CD4-positive, CD25-positive, alpha-beta regulatory T cell (primary cell): ENCODE data around the gene PRKG2. TPM values are rescaled to one million over a fixed set of nuclear protein-coding genes. Genes with fewer than 3 reads are reported as not detected.
A peak's percentile ranks its signal among the peaks of the same experiment; 100 is the strongest.

Source experiments
- ATAC-seq, 2 donors: fragments of 150-1000 bp; cut with Tn5 transposase; one replicate each; pipeline ENCODE4 v1.10.0; 2021; ENCODE audit warnings: low read depth in 2 of 2, moderate number of reproducible peaks in 2 of 2, moderate library complexity in 1 of 2
- DNase-seq, 3 donors: peaks; one replicate each; pipeline versions ENCODE4 v3.0.0 to v3.0.0-alpha.2; 2012 to 2022; ENCODE audit warnings: mixed read lengths in 1 of 3
- H3K27ac ChIP-seq: one replicate; pipeline ENCODE4 v1.7.0; 2013; ENCODE audit warnings: mild to moderate bottlenecking, low read length; ENCODE audit not compliant: insufficient read depth, poor library complexity, severe bottlenecking
- H3K27me3 ChIP-seq: one replicate; pipeline ENCODE4 v1.7.0; 2013; ENCODE audit warnings: low read length; ENCODE audit not compliant: control insufficient read depth, insufficient read depth
- H3K36me3 ChIP-seq: one replicate; pipeline ENCODE4 v1.7.0; 2013; ENCODE audit warnings: mild to moderate bottlenecking, low read length, moderate library complexity; ENCODE audit not compliant: control insufficient read depth, insufficient read depth
- H3K4me1 ChIP-seq: 2 replicates; pipeline ENCODE4 v1.7.0; 2013; ENCODE audit warnings: mild to moderate bottlenecking, low read length; ENCODE audit not compliant: insufficient read depth, control insufficient read depth, poor library complexity, severe bottlenecking
- H3K4me3 ChIP-seq: one replicate; pipeline ENCODE4 v1.7.0; 2013; ENCODE audit warnings: low read depth, mild to moderate bottlenecking, low read length, moderate library complexity
- H3K9me3 ChIP-seq, 2 experiments: 1 replicate in 1 of 2; 2 replicates in 1 of 2; pipeline ENCODE4 v1.7.0; 2013; ENCODE audit warnings: low read length in 2 of 2, mild to moderate bottlenecking in 1 of 2, moderate library complexity in 1 of 2; ENCODE audit not compliant: control insufficient read depth in 2 of 2
- H3K27ac Mint-ChIP-seq, 3 donors: one replicate each; pipeline ENCODE4 v1.8.0; 2020 to 2022; ENCODE audit warnings: mild to moderate bottlenecking in 3 of 3, mixed read lengths in 3 of 3, moderate library complexity in 2 of 3
- H3K27me3 Mint-ChIP-seq: one replicate; pipeline ENCODE4 v1.8.0; 2022; ENCODE audit warnings: mild to moderate bottlenecking, mixed read lengths
- H3K36me3 Mint-ChIP-seq: one replicate; pipeline ENCODE4 v1.8.0; 2020; ENCODE audit warnings: mixed read lengths
- H3K4me1 Mint-ChIP-seq, 4 donors: one replicate each; pipeline ENCODE4 v1.8.0; 2020 to 2022; ENCODE audit warnings: mixed read lengths in 4 of 4, mild to moderate bottlenecking in 1 of 4
- H3K4me3 Mint-ChIP-seq, 4 donors: one replicate each; pipeline ENCODE4 v1.8.0; 2020 to 2022; ENCODE audit warnings: mild to moderate bottlenecking in 4 of 4, mixed read lengths in 4 of 4, moderate library complexity in 3 of 4
- H3K9me3 Mint-ChIP-seq, 7 donors: one replicate each; pipeline ENCODE4 v1.8.0; 2020 to 2022; ENCODE audit warnings: mixed read lengths in 7 of 7, mild to moderate bottlenecking in 3 of 7, moderate library complexity in 2 of 7
- polyA plus RNA-seq, 4 donors: library from polyadenylated mRNA; unstranded; fragments of 300-500 nt; fragmentation: Illumina TruSeq; gene quantifications; one replicate each; pipeline ENCODE4 v1.2.3, GENCODE V29; 2021
- total RNA-seq: library from RNA; stranded (reverse); gene quantifications from one replicate; pipeline ENCODE4 v1.2.3, GENCODE V29; 2022

Gene PRKG2
- total and polyA plus RNA-seq, 5 donors from 2014 or later, result 0.41 to 2.6 (median 2.0) TPM; not detected in 1

DNA sequence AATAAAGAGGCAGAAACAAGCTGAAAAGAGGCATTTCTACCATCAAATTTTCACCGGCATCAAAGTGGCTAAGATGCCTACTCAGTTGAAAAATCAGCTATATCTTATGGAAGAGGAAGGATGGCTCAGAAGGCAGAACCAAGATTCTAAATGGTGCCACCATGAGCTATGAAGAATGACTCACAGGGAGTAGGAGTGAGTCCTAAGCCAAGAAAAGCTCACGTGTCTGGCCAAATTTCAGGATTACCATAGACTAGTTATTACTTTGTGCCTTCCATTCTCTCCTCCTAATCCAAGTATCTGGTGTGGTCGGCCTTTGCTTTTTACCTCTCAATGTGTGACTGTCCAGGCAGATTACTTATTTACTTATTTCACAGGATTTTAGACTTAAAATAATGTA lies 129.7 kb downstream of the PRKG2 start:
- Mint-ChIP-seq H3K27ac (no peak overlapping the region), H3K4me1 (no peaks in the 10 kb centered on the region), H3K36me3 (no peaks in the 10 kb centered on the region), H3K4me3 (no peak overlapping the region), H3K27me3 (no peaks in the 10 kb centered on the region), H3K9me3 (peaks cover 0 to 1% (median 0%) of the 10 kb centered on the region in 7 donors)
- ATAC-seq, result no peak
- no peaks in the 10 kb centered on the region for H3K4me1 ChIP-seq
- no peak overlapping the region for H3K27ac ChIP-seq
- no peak overlapping the region for H3K4me3 ChIP-seq
- H3K9me3 ChIP-seq, result no peaks in the 10 kb centered on the region
- no peaks in the 10 kb centered on the region for H3K36me3 ChIP-seq
- no peak for DNase-seq
- no peaks in the 10 kb centered on the region for H3K27me3 ChIP-seq

DNA sequence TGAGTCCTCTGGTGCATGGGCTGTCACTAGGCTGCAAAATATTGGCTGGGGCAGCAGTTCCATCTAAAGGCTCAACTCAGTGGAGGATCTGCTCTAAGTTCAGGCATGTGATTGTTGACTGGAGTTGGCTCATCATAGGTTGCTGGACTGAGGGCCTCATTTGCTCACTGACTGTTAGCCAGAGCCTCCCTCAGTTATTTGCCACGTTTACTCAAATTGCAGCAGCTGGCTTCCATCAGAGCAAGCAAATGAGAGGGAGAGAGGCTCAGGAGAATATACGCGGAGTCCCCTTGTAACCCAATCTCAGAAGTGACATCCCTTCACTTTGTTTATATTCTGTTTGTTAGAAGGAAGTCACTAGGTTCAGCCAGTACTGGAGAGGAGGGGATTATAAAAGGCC lies 130.4 kb downstream of the PRKG2 start:
- H3K4me3 ChIP-seq, result no peak overlapping the region
- H3K4me1 ChIP-seq, result no peaks in the 10 kb centered on the region
- no peaks in the 10 kb centered on the region for H3K27me3 ChIP-seq
- DNase-seq, result no peak
- H3K27ac ChIP-seq, result no peak overlapping the region
- Mint-ChIP-seq H3K4me1 (no peaks in the 10 kb centered on the region), H3K27me3 (no peaks in the 10 kb centered on the region), H3K4me3 (no peak overlapping the region), H3K27ac (no peak overlapping the region), H3K9me3 (peaks cover 0 to 1% (median 0%) of the 10 kb centered on the region in 7 donors), H3K36me3 (no peaks in the 10 kb centered on the region)
- H3K36me3 ChIP-seq, result no peaks in the 10 kb centered on the region
- no peaks in the 10 kb centered on the region for H3K9me3 ChIP-seq
- ATAC-seq, result no peak

DNA sequence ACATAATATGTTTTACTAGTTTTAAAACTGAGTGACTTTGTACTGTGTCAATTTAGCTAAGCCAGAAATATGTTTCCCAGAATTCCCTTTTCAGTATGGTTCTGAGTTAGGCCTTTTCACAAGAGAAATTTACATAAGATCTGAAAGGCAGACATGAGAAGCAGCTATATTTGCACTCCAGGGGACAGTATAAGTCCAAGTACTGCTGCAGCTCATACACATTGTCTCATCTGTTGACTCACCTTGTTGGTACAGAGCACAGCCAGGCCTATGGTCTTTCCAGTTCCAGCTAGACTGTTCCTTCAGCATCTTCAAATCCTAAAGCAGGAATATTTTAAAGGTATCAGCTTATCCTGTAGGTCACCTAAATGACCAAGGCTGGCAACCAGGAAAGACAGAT lies 131.0 kb downstream of the PRKG2 start:
- Histone ChIP-seq H3K27me3 (no peaks in the 10 kb centered on the region), H3K36me3 (no peaks in the 10 kb centered on the region), H3K4me3 (no peak overlapping the region), H3K4me1 (no peaks in the 10 kb centered on the region), H3K9me3 (no peaks in the 10 kb centered on the region), H3K27ac (no peak overlapping the region)
- Mint-ChIP-seq H3K27me3 (peaks cover under 1% of the 10 kb centered on the region), H3K9me3 (peaks cover 0 to 1% (median 0%) of the 10 kb centered on the region in 7 donors), H3K27ac (no peak overlapping the region), H3K36me3 (no peaks in the 10 kb centered on the region), H3K4me1 (no peaks in the 10 kb centered on the region), H3K4me3 (no peak overlapping the region)
- no peak for ATAC-seq
- DNase-seq, result no peak

DNA sequence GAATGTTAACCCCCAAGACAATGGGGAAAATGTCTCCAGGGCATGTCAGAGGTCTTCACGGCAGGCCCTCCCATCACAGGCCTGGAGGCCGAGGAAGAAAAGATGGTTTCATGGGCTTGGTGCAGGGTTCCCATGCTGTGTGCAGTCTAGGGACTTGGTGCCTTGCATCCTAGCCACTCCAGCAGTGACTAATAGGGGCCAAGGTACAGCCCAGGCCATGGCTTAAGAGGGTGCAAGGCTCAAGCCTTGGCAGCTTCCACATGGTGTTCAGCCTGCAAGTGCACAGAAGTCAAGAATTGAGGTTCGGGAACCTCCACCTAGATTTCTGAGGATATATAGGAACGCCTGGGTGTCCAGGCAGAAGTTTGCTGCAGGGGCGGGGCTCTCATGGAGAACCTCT lies 133.9 kb downstream of the PRKG2 start:
- Histone ChIP-seq H3K36me3 (no peaks in the 10 kb centered on the region), H3K9me3 (no peaks in the 10 kb centered on the region), H3K27ac (no peak overlapping the region), H3K4me3 (no peak overlapping the region), H3K4me1 (no peaks in the 10 kb centered on the region), H3K27me3 (no peaks in the 10 kb centered on the region)
- peaks cover 0 to 1% (median 0%) of the 10 kb centered on the region in 7 donors for H3K9me3 Mint-ChIP-seq
- H3K27ac Mint-ChIP-seq, result no peak overlapping the region
- DNase-seq (no peak), ATAC-seq (no peak)
- no peaks in the 10 kb centered on the region for H3K36me3 Mint-ChIP-seq
- peaks cover 5% of the 10 kb centered on the region for H3K27me3 Mint-ChIP-seq
- H3K4me1 Mint-ChIP-seq, result no peaks in the 10 kb centered on the region
- no peak overlapping the region for H3K4me3 Mint-ChIP-seq

GRCh38 chr4:81071013-81071412 lies 144.0 kb downstream of the PRKG2 start:
- Mint-ChIP-seq H3K27me3 (peaks cover 11% of the 10 kb centered on the region), H3K36me3 (no peaks in the 10 kb centered on the region), H3K4me1 (no peaks in the 10 kb centered on the region), H3K4me3 (no peak overlapping the region), H3K27ac (no peak overlapping the region), H3K9me3 (peaks cover 0 to 3% (median 0%) of the 10 kb centered on the region in 7 donors)
- H3K36me3 ChIP-seq, result no peaks in the 10 kb centered on the region
- no peak overlapping the region for H3K4me3 ChIP-seq
- H3K27me3 ChIP-seq, result peaks cover 7% of the 10 kb centered on the region
- no peaks in the 10 kb centered on the region for H3K4me1 ChIP-seq
- H3K27ac ChIP-seq, result no peak overlapping the region
- DNase-seq, result no peak
- no peak for ATAC-seq
- H3K9me3 ChIP-seq, result no peaks in the 10 kb centered on the region

DNA sequence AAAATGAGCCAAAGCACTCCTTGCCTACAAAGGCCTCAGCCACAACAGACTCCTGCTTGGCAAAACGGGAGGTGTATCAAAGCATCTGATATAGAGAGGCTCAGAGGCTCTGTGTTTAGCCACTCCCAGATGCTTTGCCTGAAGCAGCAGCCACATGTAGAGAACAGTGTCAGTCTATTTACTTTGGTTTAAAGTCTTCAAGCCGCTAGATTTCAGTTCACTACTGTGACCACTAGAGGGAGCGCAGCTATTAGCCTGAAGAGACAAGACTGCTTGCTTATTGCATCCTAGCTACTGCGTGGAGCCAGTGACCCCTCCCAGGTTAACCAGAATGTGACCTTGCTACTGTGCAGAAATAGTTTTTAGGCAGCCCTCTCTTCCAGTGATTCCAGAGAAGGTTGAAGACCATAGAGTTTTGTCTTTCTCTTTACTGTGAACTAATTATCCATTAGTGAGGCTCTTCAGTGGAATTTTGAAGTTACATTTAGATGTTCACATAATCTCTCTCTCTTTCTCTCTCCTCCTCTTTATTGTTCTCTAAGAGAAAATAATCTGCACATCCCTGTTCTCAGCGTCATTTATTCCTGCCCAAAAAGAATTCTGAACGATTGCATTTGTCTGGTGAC lies 145.2 kb downstream of the PRKG2 start:
- Mint-ChIP-seq H3K4me1 (no peaks in the 10 kb centered on the region), H3K9me3 (peaks cover 0 to 3% (median 0%) of the 10 kb centered on the region in 7 donors), H3K27me3 (peaks cover 6% of the 10 kb centered on the region), H3K36me3 (no peaks in the 10 kb centered on the region), H3K4me3 (no peak overlapping the region), H3K27ac (no peak overlapping the region)
- ATAC-seq, result peak; percentile 73 to 82
- peaks cover 4% of the 10 kb centered on the region for H3K27me3 ChIP-seq
- peak; percentile 16 to 83 (median 64) for DNase-seq
- H3K9me3 ChIP-seq, result no peaks in the 10 kb centered on the region
- no peak overlapping the region for H3K4me3 ChIP-seq
- no peak overlapping the region for H3K27ac ChIP-seq
- H3K36me3 ChIP-seq, result no peaks in the 10 kb centered on the region
- no peaks in the 10 kb centered on the region for H3K4me1 ChIP-seq

DNA sequence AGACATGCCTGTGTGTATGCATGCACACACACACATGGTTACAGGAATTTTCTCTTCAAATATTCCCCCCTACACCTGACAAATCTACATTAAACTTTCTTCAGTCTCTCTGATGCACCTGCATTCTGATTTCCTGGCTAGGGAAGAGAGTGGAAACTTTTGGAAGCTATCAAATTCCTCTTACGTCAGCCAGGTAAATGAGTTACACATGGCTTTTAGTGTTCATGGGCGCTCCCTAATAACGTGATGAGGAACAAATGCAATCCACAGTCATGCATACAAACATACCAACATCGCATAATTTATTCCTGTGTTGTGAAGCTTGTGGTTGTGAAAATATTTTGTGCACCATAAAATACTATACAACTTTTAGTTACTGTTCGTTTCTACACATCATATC lies 149.6 kb downstream of the PRKG2 start:
- Mint-ChIP-seq H3K4me3 (no peak overlapping the region), H3K4me1 (no peaks in the 10 kb centered on the region), H3K27me3 (peaks cover 6% of the 10 kb centered on the region), H3K27ac (no peak overlapping the region), H3K36me3 (no peaks in the 10 kb centered on the region), H3K9me3 (peaks cover 0 to 1% (median 0%) of the 10 kb centered on the region in 7 donors)
- no peaks in the 10 kb centered on the region for H3K4me1 ChIP-seq
- H3K27me3 ChIP-seq, result peaks cover 6% of the 10 kb centered on the region
- no peaks in the 10 kb centered on the region for H3K9me3 ChIP-seq
- H3K4me3 ChIP-seq, result no peak overlapping the region
- no peak for ATAC-seq
- DNase-seq, result no peak
- H3K27ac ChIP-seq, result no peak overlapping the region
- no peaks in the 10 kb centered on the region for H3K36me3 ChIP-seq

- H3K4me3 Mint-ChIP-seq, result no peak overlapping the region
Measured at GRCh38 chr4:81062001-81062400, 153.0 kb downstream of the PRKG2 start.

More at GRCh38 chr4:81062001-81062400, 153.0 kb downstream of the PRKG2 start:
- ATAC-seq (no peak), DNase-seq (no peak)
- H3K36me3 ChIP-seq, result no peaks in the 10 kb centered on the region
- Mint-ChIP-seq H3K27ac (peak overlapping the region in 1 of 3 donors; percentile 43), H3K27me3 (peaks cover 5% of the 10 kb centered on the region), H3K36me3 (no peaks in the 10 kb centered on the region), H3K4me1 (no peaks in the 10 kb centered on the region), H3K9me3 (peaks cover 0 to 1% (median 0%) of the 10 kb centered on the region in 7 donors)
- H3K4me3 ChIP-seq, result no peak overlapping the region
- H3K27me3 ChIP-seq, result peaks cover 7% of the 10 kb centered on the region
- H3K27ac ChIP-seq, result no peak overlapping the region
- H3K9me3 ChIP-seq, result no peaks in the 10 kb centered on the region
- no peaks in the 10 kb centered on the region for H3K4me1 ChIP-seq
